GM03348 (cell line): ENCODE results near the gene ZSCAN10.
A peak's percentile ranks its signal among the peaks of the same experiment; 100 is the strongest.
"Not testable (repeated sequence)": the region's sequence is repeated elsewhere in the genome, so short reads cannot be mapped to it uniquely, and the experiment has no call there.

Experiments
- DNase-seq: peaks from one replicate; pipeline ENCODE4 v3.0.0; 2012; ENCODE audit warnings: low spot score

ZSCAN10 gene

DNA sequence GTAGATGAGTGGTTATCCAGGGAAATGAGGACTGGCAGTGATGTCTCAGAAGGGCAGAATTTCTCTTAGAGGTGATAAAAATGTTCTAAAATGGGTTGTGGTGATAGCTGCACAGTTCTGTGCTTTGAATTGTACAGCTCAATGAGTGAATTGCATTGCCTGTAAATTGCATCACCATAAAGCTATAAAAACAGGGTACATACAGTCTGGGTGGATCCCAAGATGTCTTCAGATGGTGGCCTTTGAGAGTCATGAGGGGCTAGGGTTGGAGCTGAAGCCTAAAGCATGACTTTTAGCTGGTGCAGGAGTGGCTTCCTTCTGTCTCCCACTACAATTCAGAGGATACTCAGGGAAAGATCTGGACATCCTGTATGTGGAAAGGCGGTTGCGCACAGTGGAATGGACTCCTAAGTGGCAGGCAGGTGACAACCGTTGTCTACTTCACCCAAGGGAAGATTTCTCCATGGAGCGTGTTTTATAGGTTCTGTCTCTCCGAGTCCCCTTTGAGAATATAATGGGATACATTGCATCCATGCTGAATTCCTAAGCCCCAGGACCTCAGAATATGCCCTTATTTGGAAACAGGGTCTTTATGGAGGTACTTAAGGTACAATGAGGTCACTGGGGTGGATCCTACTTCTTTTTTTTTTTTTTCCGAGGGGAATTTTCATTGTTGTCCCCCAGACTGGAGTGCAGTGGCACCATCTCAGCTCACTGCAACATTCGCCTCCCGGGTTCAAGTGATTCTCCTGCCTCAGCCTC, 35.3 kb downstream of the ZSCAN10 start:
- DNase-seq, result no peak

DNA sequence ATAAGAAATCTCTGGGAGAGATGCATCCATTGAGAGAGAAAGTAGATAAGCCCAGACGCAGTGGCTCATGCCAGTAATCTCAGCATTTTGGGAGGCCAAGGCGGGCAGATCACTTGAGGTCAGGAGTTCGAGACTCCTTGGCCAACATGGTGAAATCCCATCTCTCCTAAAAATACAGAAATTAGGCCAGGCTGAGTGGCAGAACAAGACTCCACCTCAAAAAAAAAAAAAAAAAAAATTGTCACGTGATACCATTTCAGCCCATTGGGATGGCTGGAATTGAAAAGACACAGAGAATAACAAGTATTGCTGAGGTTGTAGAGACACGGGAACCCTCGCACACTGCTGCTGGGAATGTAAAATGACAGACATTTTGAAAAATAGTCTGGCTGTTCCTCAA, 36.5 kb downstream of the ZSCAN10 start:
- no peak for DNase-seq

- DNase-seq, result no peak
Observed at GRCh38 chr16:3060339-3061127, 38.6 kb downstream of the ZSCAN10 start.

DNA sequence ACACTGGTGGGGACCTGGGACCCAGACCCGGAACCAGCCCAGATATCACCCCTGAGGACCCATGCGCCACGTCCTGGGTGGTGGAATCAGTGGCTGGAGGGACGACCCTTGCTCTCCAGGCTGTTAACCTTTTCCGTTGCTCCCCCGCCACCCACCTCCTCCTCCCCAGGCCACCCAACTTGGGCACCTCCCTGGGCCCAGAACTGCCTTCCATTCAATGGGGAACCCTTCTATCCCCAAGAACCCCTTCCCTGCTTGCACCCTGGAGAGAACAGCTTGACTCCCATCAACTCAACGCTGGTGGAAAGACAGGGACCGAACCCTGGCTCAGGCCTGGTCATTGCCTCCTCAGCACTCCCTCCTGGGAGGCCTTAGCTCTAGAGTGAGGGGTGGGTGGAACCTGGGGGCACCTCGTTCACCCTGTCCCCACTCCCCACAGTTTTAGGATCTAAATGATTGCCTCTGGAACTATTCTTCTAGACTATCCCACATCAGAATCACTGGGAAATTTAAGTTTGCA, 39.3 kb downstream of the ZSCAN10 start:
- DNase-seq, result no peak

GRCh38 chr16:3059041-3059722, 39.9 kb downstream of the ZSCAN10 start:
- DNase-seq, result peak; percentile 99

- DNase-seq, result no peak
Observed at GRCh38 chr16:3058139-3059030, 40.7 kb downstream of the ZSCAN10 start.

DNA sequence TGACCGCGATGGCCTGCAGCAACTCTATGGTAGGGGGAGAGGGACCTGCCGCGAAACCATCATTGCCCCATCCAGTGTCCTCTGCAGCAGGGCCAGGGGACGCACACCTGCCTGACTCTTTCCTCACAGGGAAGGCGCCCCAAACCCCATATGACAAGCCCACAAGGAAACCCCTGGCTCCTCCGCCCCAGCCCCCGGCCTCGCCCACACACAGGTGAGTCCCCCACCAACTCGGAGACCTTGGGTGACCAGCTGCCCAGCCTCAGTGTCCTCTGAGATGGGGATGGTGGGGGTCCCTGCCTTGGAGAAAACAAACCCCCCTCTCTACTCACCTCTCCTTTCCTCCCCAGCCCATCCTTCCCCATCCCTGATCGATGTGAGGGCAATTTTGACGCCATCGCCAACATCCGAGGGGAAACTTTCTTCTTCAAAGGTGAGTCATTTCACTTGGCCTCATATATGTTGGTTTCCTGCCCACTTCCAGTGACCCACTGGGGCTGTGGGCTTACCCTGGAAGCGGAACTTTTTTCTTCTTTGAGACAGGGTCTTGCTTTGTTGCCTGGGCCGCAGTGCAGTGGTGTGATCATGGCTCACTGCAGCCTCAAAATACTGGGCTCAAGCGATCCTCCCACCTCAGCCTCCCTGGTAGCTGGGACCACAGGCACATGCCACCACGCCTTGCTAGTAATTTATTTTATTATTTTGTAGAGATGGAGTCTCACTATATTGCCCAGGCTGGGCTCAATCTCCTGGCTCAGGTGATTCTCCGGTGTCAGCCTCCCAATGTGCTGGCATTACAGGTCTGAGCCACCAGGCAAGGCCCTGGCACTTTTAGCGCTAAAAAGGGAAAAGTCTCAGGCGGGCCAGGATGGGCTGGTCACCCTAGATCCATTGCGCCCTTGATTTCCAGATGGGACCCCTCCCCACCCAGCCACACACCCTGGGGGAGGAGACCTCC, 41.6 kb downstream of the ZSCAN10 start:
- no peak for DNase-seq

GRCh38 chr16:3056336-3057180, 42.5 kb downstream of the ZSCAN10 start:
- no peak for DNase-seq

DNA sequence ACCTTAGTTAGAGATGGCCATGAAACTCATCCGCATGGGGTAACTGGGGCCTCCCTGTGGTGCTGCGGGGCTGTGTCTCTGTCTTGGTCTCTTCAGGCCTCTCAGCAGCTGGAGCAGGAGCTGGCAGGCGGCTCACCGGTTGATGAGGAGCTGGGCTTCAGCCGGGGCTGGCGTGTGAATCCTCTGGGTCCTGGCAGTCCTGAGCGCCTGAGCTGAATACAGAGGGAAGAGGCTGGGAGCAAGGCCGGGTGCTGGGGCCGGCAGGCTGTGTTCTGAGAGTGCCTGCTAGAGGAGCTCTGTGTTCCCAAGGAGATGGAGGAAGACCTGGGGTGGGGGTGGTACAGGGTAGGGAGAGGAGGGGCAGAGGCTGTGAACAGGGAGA, 43.4 kb downstream of the ZSCAN10 start:
- not testable (repeated sequence) for DNase-seq

DNA sequence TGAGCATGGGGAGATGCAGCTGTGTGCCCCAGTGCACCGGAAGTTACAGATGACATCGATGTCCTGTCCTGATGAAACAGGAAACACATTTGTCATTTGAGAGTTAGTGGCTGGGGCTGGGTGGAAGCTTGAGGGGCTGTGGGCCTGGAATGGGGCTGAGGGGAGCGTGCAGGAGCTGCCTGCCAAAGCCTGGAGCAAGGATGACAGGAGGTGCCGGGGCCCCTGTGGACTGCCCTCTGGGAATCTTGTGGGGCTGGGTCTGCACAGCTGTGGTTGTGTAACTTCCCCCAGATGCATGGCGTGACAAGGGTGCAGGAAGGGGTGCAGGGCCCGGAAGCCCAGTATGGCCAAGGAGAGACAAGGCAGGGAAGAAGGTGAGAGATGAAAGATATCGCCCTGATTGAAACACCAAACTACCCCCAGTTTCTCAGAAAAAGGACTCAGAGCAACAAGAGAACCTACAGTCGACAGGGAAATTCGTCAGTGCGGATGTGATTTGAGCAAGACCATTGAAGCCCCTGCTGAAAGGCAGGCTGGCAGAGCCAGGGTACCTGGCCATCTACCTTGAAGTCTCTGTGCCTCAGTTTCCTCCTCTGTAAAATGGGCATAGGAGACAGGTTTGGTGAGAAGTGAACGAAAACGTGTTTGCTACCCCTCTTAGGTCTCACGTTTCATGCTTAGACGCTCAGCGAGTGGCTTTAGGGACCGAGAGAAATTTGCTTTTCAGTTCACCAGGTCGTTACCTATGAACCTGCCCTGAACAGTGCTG, 43.9 kb downstream of the ZSCAN10 start:
- no peak for DNase-seq

DNA sequence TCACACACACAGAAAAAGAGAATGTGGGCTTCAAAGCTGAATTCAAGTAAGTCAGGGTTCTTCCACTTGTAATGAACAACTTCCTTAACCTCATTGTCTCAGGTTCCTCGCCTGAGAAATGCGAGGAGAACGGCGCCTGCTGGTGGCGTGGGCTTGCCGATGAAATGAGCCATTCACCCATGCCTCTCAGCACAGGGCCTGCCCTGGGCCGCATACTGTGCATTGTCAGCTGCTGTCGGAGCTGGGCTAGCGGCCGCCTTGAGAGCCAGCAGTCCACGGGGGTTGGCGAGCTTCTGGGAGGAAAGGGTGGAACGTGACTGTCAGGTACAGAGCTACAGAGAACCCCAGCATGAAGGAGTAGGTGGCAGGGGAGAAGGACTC, 45.8 kb downstream of the ZSCAN10 start:
- not testable (repeated sequence) for DNase-seq

- DNase-seq, result not testable (repeated sequence)
Observed at GRCh38 chr16:3052571-3053329, 46.3 kb downstream of the ZSCAN10 start.

DNA sequence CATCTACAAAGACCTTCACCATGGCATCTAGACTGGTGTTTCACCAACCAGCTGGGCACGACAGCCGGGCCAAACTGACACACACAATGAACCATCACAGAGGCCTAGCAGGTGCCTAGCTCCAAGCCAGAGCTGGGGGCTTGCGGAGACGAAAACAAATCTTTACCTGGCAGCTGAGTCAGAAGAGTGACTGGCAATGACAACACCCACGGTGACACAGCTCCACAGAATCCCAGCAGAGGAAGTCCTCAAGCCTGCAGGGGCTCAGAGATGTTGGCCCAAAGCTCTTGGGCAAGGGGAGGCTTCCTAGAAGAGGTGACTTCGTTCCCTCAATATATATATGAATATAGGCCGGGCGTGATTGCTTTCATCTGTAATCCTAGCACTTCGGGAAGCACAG, 47.6 kb downstream of the ZSCAN10 start:
- no peak for DNase-seq

GRCh38 chr16:3051009-3051408, 48.1 kb downstream of the ZSCAN10 start:
- no peak for DNase-seq

GRCh38 chr16:3050487-3050886, 48.6 kb downstream of the ZSCAN10 start:
- no peak for DNase-seq

DNA sequence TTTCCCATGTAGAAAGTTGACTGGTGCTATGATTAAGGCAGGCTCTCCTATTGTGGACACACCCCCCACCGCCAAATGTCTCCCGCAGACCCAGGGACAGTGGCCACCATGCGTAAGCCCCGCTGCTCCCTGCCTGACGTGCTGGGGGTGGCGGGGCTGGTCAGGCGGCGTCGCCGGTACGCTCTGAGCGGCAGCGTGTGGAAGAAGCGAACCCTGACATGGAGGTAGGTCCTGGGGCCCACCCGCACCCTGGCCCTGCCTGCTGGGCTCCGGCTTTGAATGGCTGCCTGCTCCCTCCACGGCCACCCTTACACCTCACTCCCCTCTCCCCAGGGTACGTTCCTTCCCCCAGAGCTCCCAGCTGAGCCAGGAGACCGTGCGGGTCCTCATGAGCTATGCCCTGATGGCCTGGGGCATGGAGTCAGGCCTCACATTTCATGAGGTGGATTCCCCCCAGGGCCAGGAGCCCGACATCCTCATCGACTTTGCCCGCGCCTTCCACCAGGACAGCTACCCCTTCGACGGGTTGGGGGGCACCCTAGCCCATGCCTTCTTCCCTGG, 49.1 kb downstream of the ZSCAN10 start:
- DNase-seq, result no peak

DNA sequence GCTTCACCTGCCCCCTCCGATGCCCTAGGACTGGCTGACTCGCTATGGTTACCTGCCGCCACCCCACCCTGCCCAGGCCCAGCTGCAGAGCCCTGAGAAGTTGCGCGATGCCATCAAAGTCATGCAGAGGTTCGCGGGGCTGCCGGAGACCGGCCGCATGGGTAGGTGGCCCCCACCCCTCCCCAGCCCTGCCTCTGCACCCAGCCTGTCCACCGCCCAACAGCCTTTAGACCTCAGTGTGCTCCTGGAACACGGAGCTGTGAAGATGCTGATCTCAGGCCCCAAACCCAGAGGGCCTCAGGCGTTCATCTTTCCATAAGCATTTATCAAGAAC, 51.7 kb downstream of the ZSCAN10 start:
- no peak for DNase-seq
